Right hindlimb (tissue), 1 donor: ENCODE measurements around the gene XPO4.
"Not testable (repeated sequence)": the region's sequence is repeated elsewhere in the genome, so short reads cannot be mapped to it uniquely, and the experiment has no call there.

Experiments
- DNase-seq: peaks from one replicate; pipeline ENCODE4 v3.0.0-alpha.2; 2018

Gene XPO4

DNA sequence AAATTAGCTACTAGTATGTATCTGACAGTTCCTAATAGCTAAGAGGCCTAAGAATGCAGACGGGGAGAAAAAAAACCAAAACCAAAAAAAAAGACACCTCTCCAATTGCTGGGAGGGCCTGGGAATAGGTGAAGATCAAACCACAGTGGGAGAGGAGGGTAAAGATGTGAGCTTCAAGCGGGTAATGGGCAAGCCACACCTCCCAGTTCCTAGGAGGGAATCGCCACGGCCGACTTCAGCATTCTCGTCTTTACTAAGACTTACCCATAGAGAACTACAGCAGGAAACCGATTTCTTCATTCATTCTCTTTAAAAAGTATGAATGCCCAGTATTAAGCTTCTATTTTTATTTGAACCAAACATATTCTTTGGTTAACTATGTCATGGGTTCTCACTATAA, 123.1 kb downstream of the XPO4 start:
- DNase-seq: no peak

DNA sequence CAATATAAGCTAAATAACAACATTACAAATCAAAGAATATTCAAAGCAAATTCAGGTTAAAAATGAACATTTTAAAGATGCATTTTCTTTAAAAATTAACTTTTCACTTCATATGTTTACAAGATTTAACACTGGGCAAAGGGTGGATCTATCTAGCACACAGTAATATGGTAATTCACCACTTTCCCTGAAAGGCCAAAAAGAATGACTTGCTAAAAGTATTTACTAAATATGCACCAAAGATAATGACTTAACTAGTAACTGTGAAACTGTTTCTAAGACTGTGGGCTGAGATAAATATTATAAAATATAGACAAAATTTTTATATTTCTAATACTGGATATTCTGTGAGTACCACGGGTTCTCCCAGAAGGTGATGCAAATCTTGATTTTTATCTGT, 124.2 kb downstream of the XPO4 start:
- DNase-seq: no peak

DNA sequence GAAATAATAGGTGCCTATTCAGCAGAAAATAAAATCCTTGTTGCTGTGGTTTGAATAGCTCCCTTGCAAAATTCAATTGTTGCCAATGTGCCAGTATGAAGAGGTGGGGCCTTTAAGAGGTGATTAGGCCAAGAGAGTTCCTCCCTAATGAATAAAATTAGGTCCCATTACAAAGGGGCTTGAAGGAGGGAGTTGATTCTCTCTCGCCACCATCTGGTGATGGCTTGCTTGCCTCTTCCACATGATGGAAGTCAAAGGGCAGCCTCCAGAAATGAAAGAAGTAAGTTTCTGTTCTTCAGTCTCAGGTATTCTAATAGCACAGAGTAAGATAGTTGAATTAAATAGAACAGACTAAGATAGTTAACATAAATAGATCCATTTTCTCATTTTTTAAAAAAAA, 125.8 kb downstream of the XPO4 start:
- no peak for DNase-seq

DNA sequence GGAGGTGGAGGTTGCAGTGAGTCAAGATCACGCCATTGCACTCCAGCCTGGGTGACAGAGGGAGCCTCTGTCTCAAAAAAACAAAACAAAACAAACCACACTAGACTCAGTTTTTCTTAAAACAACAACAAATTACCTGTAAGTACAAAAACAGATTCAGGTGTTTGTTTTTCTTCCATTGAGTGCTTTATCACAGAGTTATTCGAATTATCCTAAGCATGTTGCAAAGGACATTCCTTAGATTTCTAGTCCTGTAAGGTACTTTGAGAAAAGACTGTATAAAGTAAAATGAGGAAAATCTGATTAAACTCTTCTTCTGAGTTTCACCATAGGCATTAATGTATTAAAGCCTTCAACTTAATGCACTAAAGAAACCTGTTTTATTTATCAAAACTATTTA, 126.6 kb downstream of the XPO4 start:
- no peak for DNase-seq

DNA sequence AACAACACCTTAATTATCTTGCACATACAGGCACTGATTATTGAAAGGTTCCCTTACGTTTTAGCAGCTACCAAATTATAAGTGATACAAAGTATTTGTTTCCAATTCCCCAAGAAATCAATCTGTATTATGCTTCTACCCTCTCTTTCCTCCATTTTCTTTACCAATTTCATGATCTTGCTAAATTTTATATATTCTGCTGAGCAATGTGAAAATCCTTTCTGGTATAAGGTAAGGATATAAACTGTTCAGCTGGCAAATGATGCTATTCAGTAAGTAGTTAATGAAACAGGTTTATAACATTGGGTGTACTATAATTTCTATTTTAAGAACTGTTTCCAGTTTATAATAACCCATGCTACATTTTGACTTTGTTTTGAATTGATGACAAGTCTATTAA, 127.8 kb downstream of the XPO4 start:
- no peak for DNase-seq

DNA sequence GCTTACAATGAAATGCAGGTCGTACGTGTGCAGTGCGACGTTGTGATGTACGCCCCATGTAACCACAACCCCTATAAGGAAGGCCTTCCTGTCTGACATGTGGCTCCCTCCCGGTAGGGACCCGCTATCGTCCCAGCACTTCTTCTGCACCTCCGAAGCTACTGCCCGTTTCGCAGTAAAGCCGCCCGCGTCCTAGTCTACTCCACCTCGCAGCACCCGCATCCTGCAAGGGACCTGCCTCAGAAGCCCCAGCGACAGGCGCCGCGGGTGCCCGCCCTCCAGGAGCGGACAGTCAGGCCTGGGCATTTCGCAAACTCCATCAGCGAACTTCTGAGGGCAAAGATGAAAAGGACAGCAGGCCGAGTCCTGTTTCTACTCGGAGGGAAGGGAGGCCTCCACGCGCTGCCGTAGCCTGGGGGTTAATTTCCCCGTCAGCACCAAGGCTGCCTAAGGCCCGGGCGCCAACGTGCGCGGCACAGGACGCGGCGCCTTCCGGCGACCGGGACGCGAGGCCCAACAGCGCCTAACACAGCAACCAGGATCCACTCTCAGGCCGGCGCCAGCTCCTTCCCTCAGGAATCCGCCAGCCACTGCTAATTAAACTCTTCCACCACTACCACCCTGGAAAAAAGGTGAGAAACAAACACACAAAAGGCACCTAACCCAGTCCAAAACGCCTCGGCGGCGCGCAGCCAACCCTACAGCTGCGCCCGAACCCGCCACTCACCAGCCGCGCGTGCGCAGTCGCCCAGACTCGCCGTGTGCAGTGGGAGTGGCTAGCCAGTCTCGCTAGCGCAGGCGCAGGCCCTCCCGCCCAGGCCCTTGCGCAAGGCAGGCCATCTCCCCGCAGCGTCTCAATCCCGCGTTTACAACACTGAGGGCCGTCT, 129.1 kb downstream of the XPO4 start, which contains the start of gene EEF1AKMT1:
EEF1AKMT1 (minus strand) TSS at position 768 of the 887 bp plus-strand sequence. CDS start 16,363 bp downstream, outside the sequence.
- peak; percentile 96 for DNase-seq

DNA sequence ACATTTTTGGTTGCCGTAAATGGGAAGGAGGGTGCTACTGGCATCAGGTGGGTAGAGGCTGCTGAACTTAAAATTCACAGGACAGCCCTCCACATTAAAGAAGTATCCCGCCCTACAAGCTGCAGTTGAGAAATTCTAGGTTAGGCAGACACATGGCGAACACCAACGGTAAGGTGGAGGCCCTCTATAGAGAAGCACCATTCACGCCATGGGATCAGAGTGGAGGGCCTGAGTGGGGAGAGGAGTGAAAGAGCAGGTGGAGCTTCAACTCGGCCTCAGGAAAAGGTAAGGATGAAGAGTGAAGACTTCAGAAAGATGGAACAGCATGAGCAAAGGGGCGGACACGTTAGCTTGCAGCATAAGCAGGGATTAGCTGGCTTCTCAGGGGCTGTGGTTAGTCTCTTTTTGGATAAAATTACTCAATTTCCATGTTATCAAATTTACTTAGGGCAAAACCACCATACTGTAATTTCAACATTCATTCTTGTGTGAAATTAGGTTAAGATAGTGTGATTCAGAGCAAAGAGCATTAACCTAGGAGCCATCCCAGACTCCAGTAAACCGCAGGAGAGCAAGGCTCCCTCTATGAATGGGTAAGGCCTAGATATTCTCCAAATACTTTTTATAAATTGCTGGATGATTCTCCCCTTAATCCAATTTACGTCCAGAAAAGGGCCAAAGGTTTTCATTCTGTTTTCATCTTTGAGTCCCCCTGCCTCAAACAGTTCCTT, 130.0 kb downstream of the XPO4 start:
- DNase-seq: no peak

DNA sequence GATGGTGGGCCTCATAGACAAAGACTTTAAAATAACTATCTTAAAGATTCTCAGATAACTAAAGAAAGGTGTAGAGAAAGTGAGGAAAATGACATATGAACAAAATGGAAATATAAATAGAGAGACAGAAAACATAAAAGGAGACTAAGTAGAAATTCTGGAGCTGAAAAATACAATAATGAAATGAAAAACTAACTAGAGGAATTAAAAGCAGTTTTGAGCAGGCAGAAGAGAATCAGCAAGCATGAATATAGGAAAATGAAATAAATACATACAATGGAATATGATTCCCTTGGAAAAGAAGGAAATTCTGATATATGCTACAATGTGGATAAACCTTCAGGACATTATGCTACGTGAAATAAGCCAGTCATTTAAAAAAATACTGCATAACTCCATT, 132.7 kb downstream of the XPO4 start:
- DNase-seq: no peak

DNA sequence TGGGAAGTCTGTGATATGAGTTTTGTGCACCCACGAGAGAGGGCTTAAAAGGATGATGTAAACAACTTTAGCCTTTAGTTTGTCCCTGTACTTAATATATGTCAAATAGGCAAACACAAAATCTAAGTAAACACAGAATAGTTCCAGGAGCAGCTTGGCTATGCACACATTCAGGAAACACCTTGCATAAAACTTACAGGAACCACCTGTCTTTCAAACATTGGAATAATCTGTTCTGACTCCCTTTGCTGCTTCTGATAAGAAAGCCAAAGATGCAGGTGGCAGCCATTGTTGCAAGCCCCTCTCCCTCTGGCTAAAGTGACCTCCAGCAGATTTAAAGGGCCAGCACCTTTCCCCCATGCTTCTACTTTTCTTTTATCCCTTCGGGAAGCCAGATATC, 133.5 kb downstream of the XPO4 start:
- no peak for DNase-seq

DNA sequence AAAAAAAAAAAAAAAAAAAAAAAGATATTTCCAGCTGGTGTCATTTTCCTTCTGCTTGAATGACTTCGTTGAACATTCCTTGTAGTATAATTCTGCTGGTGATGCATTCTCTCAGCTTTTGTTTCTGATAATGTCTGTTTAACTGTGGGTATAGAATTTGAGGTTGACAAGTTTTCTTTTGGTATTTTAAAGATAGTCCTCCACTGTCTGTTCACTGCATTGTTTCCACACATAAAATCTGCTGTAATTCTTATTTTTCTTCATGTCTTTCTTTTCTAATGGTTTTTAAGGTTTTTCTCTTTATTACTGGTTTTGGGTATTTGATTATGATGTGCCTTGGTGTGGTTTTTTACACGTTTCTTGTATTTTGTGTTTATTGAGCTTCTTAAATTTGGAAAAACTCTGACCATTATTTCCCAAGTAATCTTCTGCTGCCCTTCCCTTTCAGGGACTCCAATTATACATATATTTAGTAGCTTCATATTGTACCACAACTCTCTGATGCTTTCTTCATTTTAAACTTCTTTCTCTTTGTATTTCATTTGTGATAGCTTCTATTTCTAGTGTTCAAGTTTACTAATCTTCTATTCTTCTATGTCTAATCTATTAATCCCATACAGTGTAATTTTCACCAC, 135.1 kb downstream of the XPO4 start:
- no peak for DNase-seq

DNA sequence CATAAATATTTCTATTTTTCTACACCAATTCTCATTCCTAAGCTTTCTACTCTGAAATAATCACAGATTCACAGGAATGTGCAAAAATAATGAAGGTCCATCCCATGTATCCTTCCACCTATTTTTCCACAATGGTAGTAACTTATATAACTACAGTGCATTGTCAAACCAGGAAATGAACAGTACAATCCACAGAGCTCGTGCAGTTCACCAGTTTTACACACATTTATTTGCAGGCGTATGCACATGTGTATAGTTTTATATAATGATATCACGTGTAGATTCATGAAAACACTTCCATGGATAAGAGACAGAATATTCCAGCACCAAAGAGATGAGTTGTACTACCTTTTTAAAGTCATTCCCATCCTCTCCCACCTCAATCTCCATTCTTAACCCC, 141.7 kb downstream of the XPO4 start:
- no peak for DNase-seq

DNA sequence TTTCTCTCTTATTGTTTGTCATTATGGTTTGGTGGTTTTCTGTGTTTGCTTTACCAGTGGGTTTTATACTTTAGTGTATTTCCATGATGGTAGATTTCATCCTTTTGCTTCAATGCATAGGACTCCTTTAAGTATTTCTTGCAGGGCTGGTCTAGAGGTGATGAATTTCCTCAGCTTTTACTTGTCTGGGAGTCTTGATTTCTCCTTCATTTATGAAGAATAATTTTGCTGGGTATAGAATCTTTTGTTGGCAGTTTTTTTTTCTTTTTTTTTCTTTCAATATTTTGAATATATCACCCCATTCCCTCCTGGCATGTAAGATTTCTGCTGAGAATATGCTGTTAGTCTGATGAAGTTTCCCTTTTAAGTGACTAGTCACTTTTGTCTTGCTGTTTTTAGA, 148.5 kb downstream of the XPO4 start:
- no peak for DNase-seq

DNA sequence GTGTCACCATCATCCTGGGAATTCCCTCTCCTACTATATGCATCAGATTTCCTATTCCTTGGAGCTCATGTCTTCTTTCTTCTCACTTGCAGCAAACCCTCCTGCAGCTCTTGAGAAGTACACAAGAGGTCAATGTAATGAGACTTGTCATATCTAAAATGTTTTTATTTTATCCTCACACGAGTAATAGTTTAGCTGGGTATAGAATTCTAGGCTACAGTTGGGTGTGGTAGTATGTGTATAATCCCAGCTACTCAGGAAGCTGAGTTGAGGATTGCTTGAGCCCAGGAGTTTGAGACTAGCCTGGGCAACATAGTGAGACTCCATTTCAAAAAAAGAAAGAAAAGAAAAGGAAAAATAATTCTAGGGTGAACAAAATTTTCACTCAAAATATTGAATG, 153.2 kb downstream of the XPO4 start:
- DNase-seq: no peak

DNA sequence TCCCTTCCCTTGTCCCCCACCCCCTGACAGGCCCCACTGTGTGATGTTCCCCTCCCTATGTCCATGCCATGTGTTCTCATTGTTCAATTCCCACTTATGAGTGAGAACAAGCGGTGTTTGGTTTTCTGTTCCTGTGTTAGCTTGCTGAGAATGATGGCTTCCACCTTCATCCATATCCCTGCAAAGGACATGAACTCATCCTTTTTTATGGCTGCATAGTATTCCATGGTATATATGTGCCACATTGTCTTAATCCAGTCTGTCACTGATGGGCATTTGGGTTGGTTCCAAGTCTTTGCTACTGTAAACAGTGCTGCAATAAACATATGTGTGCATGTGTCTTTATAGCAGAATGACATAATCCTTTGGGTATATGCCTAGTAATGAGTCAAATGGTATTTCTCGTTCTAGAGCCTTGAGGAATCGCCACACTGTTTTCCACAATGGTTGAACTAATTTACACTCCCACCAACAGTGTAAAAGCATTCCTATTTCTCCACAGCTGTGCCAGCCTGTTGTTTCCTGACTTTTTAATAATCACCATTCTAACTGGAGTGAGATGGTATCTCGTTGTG, 158.6 kb downstream of the XPO4 start:
- not testable (repeated sequence) for DNase-seq

DNA sequence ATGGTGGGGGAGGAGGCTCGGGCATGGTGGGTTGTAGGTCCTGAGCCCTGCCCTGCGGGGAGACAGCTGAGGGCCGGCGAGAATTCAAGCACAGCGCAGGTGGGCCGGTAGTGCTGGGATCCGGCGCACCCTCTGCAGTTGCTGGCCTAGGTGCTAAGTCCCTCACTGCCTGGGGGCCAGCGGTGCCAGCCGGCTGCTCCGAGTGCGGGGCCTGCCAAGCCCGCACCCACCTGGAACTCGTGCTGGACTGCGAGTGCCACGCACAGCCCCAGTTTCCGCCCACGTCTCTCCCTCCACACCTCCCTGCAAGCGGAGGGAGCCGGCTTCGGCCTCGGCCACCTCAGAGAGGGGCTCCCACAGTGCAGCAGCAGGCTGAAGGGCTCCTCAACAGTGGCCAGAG, 162.5 kb downstream of the XPO4 start:
- no peak for DNase-seq

DNA sequence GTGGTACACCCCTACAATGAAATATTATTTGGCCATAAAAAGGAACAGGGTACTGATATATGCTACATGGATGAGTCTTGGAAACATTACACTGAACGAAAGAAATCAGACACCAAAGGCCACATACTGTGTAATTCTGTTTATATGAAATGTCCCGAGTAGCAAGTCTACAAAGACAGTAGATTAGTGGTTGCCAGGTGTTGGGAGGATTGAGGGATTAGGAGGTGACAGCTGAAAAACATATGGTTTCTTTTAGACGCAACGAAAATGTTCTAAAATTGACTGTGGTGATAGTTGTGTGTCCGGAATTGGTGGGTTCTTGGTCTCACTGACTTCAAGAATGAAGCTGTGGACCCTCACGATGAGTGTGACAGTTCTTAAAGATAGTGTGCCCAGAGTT, 163.9 kb downstream of the XPO4 start:
- no peak for DNase-seq

DNA sequence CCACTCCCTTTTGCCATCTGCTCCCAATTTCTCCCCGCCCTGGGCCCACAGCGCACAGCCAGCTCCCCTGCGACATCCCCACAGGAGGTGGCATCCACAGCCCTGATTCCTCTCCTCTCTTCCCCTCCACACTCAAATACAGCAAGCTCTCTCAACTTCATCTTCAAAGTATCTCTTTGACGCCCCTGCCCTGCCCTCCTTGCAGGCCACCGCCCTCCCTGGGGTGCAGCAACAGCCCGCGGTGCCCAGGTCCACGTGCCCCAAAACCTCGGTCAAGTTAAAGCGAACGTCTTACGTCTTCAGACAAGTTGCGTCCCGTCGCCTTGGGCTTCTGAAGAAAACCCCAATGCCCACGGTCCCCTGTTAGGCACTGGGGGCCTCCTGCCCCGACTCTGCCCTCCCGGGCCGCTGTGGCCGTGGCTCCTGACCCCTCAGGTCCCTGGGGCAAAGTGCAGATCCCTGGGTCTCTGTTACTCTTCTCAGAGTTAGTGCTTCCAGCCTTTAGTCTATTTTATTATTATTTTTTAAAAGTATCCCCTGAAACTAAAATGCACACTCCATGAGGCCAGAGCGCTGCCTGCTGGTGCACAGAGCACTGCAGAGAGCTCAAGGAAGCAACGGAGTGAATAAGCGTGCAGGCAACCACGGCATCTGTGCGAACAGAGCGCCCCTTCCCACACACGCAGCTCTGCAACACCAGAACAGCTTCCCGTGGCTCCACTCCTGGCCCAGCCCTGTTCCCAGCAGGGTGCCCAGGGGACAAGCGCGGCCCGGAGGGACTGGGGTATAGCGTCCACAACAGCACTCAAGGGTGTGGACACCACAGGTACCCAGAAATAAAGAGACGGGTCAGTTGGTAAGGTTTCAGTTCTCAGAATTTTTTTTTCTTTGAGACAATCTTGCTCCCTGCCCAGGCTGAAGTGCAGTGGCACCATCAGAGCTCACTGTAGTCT, 172.6 kb downstream of the XPO4 start:
- no peak for DNase-seq

DNA sequence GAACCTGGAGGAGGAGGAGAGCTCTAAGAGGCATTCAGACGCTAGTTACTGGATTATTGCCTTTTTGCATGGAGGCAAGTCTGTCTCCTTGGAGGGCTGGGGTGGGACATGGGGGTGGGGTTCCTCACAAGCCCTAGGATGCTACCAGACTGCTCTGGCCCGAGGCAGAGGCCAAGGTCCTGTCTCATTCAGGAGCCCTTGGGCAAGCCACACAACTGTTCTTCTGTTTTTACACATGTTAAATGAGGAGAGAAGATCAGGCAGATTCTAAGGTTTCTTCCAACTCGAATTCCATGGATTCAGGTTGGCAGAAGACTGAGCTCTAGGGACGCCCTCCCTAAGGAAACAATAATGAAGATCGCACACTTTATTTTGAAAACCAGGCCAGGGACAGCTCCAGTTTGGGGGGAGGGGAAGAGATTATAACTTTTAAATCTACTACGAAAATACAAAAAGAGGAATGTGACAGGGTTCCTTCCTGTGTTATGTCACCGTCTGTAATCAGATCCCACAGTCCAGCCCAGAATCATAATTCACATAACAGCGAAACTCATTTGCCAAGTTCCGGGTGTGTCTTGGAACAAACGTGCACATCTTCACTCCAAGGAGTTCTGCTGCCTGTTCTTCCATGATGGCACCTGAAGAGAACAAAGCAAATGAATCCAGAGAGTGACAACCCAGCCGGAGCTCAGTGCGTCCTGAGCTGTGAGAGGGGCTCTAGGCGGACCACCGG, 173.8 kb downstream of the XPO4 start:
- DNase-seq: peak; percentile 79

DNA sequence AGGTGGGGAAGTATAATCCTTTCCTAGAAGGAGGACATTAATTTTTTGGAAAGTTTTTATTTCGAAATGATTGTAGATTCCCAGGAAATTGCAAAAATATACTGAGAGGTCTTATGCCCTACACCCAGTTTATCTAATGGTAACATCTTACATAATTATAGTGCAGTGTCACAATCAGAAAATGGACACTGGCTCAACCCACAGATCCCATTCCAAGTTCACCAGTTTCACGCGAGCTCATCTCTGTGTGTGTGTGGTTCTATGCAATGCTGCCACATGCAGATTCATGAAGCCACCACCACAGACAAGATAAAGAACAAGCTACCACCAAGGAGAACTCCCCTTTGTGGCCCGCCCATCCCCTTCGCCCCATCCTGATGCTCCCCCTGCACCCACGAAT, 174.7 kb downstream of the XPO4 start:
- DNase-seq: no peak
